Head of caudate nucleus (tissue), 42 donors: Measurements from ENCODE around the gene PCDHA9.
A peak's percentile ranks its signal among the peaks of the same experiment; 100 is the strongest.
"Not testable (repeated sequence)": the region's sequence is repeated elsewhere in the genome, so short reads cannot be mapped to it uniquely, and the experiment has no call there.

Experiments used
- DNase-seq, 42 donors: peaks; one replicate each; pipeline versions ENCODE4 v3.0.0 to v3.0.0-alpha.2; 2020 to 2021; ENCODE audit warnings: mixed read lengths in 7 of 42
- intact Hi-C: fragments of 100-400 bp; cut with DNase I; formaldehyde crosslinking; loops from one replicate; pipeline ENCODE4 v1.15.0; 2022

PCDHA9 gene

DNA sequence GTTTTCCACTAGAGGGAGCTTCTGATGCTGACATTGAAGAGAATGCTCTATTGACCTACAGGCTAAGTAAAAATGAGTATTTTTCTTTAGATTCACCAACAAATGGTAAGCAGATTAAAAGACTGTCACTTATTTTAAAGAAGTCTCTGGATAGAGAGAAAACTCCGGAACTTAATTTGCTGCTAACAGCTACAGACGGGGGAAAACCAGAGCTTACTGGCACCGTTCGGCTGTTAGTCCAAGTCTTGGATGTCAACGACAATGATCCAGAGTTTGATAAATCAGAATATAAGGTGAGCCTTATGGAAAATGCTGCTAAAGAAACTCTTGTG lies 21.3 kb downstream of the PCDHA9 start:
- DNase-seq, result no peak
- intact Hi-C loops, result loop anchor here (5.0 kb wide), 1 partner anchor 173 kb away; no protein-coding TSS in a partner anchor

DNA sequence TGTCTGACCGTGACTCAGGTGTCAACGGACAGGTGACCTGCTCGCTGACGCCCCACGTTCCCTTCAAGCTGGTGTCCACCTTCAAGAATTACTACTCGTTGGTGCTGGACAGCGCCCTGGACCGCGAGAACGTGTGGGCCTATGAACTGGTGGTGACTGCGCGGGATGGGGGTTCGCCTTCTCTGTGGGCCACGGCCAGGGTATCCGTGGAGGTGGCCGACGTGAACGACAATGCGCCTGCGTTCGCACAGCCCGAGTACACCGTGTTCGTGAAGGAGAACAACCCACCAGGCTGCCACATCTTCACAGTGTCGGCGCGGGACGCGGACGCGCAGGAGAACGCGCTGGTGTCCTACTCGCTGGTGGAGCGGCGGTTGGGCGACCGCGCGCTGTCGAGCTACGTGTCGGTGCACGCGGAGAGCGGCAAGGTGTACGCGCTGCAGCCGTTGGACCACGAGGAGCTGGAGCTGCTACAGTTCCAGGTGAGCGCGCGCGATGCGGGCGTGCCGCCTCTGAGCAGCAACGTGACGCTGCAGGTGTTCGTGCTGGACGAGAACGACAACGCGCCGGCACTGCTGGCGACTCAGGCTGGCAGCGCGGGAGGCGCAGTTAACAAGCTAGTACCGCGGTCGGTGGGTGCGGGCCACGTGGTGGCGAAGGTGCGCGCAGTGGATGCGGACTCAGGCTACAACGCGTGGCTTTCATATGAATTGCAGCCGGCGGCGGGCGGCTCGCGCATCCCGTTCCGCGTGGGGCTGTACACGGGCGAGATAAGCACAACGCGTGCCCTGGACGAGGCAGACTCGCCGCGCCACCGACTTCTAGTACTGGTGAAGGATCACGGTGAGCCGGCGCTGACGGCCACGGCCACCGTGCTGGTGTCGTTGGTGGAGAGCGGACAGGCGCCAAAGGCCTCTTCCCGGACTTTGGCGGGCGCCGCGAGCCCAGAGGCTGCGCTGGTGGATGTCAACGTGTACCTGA lies 22.3 kb downstream of the PCDHA9 start:
- no peak for DNase-seq
- intact Hi-C loops, result no loop called here

DNA sequence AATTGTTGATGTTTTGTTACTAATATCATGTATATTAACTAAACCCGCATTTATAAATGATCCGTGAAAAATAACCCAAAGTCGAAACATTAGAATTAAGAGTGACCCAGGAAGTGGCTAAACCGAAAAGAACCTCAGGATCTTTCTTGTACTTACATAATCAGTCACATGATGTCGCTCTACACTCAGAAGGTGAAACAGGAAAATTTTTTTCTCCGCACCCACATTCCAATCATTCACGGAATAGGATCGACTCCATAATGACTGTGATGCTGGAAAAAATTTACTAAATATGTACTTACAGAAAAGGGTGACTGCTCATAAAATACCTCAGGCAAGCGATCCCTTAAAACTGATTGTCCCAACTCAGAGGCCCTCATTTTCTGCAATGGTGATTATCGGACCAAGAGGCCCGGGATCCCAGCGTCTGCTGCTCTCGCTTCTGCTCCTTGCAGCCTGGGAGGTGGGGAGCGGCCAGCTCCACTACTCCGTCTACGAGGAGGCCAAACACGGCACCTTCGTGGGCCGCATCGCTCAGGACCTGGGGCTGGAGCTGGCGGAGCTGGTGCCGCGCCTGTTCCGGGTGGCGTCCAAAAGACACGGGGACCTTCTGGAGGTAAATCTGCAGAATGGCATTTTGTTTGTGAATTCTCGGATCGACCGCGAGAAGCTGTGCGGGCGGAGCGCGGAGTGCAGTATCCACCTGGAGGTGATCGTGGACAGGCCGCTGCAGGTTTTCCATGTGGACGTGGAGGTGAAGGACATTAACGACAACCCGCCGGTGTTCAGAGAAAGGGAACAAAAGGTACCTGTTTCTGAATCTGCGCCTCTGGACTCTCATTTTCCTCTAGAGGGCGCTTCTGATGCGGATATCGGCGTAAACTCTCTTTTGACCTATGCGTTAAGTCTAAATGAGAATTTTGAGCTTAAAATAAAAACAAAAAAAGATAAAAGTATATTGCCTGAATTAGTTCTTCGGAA lies 27.2 kb downstream of the PCDHA9 start, which contains the start of gene PCDHA12:
Gene PCDHA12, plus strand, starts transcription at position 224 of the 981 bp plus-strand sequence. Its CDS starts 165 bp downstream, at position 389.
- intact Hi-C loops, result no loop called here
- DNase-seq, result no peak

DNA sequence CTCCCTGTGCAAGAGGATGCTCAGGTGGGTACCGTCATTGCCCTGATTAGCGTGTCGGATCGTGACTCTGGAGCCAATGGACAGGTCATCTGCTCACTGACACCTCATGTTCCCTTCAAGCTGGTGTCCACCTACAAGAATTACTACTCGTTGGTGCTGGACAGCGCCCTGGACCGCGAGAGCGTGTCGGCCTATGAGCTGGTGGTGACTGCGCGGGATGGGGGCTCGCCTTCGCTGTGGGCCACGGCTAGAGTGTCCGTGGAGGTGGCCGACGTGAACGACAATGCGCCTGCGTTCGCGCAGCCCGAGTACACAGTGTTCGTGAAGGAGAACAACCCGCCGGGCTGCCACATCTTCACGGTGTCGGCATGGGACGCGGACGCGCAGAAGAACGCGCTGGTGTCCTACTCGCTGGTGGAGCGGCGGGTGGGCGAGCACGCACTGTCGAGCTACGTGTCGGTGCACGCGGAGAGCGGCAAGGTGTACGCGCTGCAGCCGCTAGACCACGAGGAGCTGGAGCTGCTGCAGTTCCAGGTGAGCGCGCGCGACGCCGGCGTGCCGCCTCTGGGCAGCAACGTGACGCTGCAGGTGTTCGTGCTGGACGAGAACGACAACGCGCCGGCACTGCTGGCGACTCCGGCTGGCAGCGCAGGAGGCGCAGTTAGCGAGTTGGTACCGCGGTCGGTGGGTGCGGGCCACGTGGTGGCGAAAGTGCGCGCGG lies 28.5 kb downstream of the PCDHA9 start:
- DNase-seq, intact Hi-C loops: not testable (repeated sequence)

DNA sequence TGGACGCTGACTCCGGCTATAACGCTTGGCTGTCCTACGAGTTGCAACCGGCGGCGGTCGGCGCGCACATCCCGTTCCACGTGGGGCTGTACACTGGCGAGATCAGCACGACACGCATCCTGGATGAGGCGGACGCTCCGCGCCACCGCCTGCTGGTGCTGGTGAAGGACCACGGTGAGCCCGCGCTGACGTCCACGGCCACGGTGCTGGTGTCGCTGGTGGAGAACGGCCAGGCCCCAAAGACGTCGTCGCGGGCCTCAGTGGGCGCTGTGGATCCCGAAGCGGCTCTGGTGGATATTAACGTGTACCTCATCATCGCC lies 29.0 kb downstream of the PCDHA9 start:
- no peak for DNase-seq
- intact Hi-C loops, result no loop called here

DNA sequence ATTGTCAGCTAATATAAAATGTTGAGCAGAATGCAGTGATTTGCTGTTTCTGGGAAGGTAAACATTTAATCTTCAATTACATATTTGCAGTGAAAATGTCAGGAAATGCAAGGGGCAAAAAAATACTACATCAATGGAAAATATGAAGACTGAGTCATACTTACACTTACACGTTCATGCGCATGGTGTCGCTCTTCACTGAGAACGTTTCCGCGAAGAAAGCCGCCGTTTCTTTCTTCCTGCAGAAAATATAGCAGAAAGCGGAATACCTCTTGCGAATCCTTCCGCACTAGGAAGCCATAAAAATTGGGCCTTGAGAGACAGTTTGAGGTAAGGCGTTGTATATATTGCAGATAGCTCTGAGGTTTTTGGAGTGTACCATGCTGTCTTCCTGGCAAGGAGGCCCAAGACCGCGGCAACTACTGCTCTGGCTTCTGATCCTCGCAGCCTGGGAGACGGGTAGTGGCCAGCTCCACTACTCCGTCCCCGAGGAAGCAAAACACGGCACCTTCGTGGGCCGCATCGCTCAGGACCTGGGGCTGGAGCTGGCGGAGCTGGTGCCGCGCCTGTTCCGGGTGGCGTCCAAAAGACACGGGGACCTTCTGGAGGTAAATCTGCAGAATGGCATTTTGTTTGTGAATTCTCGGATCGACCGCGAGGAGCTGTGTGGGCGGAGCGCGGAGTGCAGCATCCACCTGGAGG lies 33.9 kb downstream of the PCDHA9 start, which contains the start of gene PCDHA13:
Gene PCDHA13, plus strand, starts transcription at position 236 of the 702 bp plus-strand sequence. Its CDS starts 145 bp downstream, at position 381.
- intact Hi-C loops, result loop anchor here (5.0 kb wide), 1 partner anchor 160 kb away; no protein-coding TSS in a partner anchor
- peak in 6 of 42 donors; percentile 29 to 70 (median 44) for DNase-seq

DNA sequence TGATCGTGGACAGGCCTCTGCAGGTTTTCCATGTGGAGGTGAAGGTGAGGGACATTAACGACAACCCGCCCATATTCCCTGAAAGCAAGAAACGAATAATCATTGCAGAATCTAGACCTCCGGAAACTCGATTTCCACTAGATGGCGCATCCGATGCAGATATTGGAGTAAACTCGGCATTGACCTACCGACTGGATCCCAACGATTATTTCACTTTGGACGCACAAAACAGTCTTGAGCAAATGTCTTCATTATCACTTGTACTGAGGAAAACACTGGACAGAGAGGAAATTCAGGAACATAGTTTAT lies 34.4 kb downstream of the PCDHA9 start:
- DNase-seq, result peak in 16 of 42 donors; percentile 4 to 79 (median 31)
- intact Hi-C loops, result loop anchor here (5.0 kb wide), 1 partner anchor 160 kb away; no protein-coding TSS in a partner anchor

DNA sequence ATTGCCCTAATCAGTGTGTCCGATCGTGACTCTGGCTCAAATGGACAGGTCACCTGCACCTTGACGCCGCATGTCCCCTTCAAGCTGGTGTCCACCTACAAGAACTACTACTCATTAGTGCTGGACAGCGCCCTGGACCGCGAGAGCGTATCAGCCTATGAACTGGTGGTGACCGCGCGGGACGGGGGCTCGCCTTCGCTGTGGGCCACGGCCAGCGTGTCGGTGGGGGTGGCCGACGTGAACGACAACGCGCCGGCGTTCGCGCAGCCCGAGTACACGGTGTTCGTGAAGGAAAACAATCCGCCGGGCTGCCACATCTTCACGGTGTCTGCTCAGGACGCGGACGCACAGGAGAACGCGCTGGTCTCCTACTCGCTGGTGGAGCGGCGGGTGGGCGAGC lies 35.2 kb downstream of the PCDHA9 start:
- no peak for DNase-seq
- intact Hi-C loops, result loop anchor here (5.0 kb wide), 1 partner anchor 159 kb away; no protein-coding TSS in a partner anchor

DNA sequence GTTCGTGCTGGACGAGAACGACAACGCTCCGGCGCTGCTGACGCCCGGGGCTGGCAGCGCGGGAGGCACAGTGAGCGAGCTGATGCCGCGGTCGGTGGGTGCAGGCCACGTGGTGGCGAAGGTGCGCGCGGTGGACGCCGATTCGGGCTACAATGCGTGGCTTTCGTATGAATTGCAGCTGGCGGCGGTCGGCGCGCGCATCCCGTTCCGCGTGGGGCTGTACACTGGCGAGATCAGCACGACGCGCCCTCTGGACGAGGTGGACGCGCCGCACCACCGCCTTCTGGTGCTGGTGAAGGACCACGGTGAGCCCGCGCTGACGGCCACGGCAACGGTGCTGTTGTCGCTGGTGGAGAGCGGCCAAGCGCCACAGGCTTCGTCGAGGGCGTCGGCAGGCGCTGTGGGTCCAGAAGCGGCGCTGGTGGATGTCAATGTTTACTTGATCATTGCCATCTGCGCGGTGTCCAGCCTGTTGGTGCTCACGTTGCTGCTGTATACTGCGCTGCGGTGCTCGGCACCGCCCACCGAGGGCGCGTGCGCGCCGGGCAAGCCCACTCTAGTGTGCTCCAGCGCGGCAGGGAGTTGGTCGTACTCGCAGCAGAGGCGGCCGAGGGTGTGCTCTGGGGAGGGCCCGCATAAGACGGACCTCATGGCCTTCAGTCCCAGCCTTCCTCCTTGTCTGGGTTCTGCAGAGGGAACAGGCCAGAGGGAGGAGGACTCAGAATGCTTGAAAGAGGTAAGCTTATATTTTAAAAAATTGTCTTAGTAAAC lies 35.9 kb downstream of the PCDHA9 start:
- intact Hi-C loops, result loop anchor here (5.0 kb wide), 1 partner anchor 158 kb away; no protein-coding TSS in a partner anchor
- DNase-seq, result no peak
